HFF-Myc (cell line): ENCODE data around the gene TIMM44.
"Not testable (repeated sequence)": the region's sequence is repeated elsewhere in the genome, so short reads cannot be mapped to it uniquely, and the experiment has no call there.

Source experiments
- DNase-seq: peaks from one replicate; pipeline ENCODE4 v3.0.0-alpha.2; 2011; ENCODE audit warnings: low read depth; ENCODE audit errors: extremely low read depth
- H3K4me3 ChIP-seq: replicated peaks from 2 replicates; pipeline ENCODE4 v1.5.1; 2011; ENCODE audit warnings: low read depth, mild to moderate bottlenecking, control low read depth, low read length
- CTCF ChIP-seq: IDR thresholded peaks from 2 replicates; pipeline ENCODE4 v1.5.1; 2012; ENCODE audit warnings: mild to moderate bottlenecking, low read depth, low read length, control low read depth; ENCODE audit errors: missing control alignments

TIMM44 gene

GRCh38 chr19:7933828-7934725 lies 9.4 kb downstream of the TIMM44 start:
- no peak overlapping the region for H3K4me3 ChIP-seq
- TF ChIP-seq CTCF = no peak
- no peak for DNase-seq

- DNase-seq = no peak
These were observed 10.1 kb downstream of the TIMM44 start for GRCh38 chr19:7933411-7933810.

DNA sequence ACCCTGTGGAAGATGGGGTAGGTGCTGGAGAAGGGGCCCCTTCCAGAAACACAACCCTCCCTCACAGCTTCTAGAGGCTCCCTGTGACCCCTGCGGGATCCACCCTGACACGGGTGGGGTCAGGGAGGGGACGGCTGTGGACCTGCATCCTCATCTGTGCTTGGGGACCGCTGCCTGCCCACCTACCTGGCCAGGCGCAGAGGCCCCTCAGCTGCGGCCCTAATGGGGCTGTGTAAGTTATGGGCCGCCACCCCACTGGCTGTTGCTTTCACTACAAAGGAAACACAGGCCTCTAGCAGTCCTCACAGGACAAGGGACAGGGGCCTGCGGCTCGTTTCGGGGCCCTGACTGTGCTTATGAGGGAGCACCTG lies 10.6 kb downstream of the TIMM44 start:
- no peak for DNase-seq
- H3K4me3 ChIP-seq = no peak overlapping the region
- no peak for TF ChIP-seq CTCF

More at GRCh38 chr19:7933411-7933810, 10.1 kb downstream of the TIMM44 start:
- no peak overlapping the region for H3K4me3 ChIP-seq
- TF ChIP-seq CTCF = peak; percentile 45

DNA sequence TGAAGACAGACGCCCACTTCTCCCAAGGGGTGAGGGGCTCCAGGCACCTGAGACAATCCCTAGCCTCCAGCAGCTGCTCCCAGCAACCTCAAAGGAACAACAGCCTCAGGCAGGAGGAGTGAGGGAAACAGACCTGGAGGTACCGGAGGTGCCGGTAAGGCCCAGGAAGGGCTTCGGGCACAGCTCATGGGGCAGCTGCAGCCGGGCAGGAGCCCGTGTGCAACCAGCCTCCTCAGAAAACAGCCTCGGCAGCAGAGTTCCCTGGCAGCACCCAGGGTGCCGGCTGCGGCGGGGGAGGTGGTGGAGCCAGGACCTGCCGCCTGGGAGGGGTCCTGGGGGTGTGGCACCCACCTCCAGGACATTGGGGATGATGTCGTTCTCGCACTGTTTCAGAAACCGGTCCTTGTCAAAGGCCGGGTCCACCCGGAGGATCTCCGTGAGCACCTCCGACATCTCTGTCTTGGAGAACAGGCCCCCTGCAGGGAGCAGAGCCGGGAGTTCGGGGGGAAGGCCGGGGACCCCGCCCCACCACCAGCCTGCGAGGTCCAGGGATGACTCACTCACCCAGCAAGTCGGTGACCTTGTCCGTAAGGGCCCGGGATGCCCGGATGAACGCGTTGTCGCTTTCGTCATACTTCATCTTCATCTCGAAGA lies 11.1 kb downstream of the TIMM44 start:
- DNase-seq = no peak
- TF ChIP-seq CTCF = no peak
- no peak overlapping the region for H3K4me3 ChIP-seq

DNA sequence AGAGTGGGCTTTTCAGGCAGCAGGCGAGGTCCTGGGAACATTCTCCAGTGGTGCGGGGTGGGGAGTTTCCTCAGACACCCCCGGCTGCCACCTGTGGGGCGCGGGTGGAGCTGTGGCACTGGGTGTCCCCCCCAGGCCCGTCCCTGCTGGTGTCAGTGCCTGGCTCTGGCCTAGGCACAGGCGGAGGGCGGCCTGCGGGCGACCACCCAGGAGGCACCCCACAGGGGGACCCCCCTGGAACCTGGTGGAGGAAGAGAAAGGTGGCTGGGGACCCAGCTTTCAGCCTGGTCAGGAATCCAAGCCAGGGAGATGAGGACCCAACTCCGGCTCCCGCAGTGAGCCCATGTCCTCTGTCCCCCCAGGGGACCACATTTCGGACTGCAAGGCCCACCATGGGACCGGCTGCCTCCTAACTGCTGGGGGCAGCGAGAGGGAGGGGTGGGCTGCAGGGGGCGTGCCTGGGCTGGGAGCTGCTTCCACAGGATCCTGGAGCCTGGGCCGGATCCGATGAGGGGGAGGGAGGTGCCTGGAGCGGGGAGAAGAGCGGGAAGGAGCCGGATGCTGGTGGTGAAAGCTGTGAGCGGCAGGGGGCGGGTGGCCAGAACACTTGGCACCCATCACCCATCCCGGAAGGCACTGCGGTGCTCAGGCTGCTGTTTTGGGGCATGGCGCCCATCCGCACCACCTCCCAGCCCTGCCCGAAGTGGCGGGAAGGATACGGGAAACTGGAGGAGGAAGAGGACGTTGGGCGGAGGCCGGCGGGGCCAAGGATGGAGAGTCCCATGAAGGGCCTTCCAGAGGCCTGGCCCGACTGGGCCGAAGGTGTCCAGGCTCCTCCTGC lies 12.0 kb downstream of the TIMM44 start:
- no peak for TF ChIP-seq CTCF
- no peak overlapping the region for H3K4me3 ChIP-seq
- DNase-seq = no peak

GRCh38 chr19:7930765-7931164 lies 12.7 kb downstream of the TIMM44 start:
- DNase-seq = no peak
- no peak overlapping the region for H3K4me3 ChIP-seq
- no peak for TF ChIP-seq CTCF

GRCh38 chr19:7930030-7930429 lies 13.4 kb downstream of the TIMM44 start:
- not testable (repeated sequence) for DNase-seq, H3K4me3 ChIP-seq
